MM.1S (cell line): ENCODE measurements around the gene SYNE1.

Source experiments
- EZH2 ChIP-seq: fragments of 300-600 bp; sonication (generic); optimal IDR thresholded peaks from 2 replicates; pipeline ENCODE3; 2017; ENCODE audit warnings: low read depth, mild to moderate bottlenecking, antibody characterized with exemption, low read length, mixed read lengths
- TF ChIP-seq, protein P1 (sequence below): fragments of 300-600 bp; sonication (generic); IDR thresholded peaks from 2 replicates; pipeline ENCODE4 v1.5.1; 2016; ENCODE audit warnings: antibody characterized with exemption, low read length, mixed read lengths

DNA sequence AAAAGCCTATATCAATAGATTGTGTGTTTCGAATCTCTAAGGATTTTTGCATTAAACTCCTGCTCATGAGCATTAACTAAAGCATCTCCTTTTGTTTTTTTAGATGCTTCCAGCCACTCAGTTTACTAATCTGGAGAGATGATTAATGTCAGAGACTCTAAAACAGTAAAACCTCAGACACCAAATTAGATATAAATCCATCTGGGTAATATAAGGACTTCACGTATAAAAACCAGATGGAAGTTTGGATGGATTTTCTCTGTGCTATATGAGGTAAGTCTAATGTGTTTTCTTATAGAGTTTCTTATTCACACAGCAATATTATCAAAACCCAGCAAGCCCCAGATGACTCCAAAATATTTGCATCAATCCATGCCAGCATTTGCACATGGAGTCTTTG is 137.2 kb downstream of the SYNE1 start:
- TF ChIP-seq, protein P1, sequence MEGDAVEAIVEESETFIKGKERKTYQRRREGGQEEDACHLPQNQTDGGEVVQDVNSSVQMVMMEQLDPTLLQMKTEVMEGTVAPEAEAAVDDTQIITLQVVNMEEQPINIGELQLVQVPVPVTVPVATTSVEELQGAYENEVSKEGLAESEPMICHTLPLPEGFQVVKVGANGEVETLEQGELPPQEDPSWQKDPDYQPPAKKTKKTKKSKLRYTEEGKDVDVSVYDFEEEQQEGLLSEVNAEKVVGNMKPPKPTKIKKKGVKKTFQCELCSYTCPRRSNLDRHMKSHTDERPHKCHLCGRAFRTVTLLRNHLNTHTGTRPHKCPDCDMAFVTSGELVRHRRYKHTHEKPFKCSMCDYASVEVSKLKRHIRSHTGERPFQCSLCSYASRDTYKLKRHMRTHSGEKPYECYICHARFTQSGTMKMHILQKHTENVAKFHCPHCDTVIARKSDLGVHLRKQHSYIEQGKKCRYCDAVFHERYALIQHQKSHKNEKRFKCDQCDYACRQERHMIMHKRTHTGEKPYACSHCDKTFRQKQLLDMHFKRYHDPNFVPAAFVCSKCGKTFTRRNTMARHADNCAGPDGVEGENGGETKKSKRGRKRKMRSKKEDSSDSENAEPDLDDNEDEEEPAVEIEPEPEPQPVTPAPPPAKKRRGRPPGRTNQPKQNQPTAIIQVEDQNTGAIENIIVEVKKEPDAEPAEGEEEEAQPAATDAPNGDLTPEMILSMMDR, result no peak
- no peak for TF ChIP-seq EZH2
